Measurements from ENCODE around the gene INPP4B. TPM values are rescaled to one million over a fixed set of nuclear protein-coding genes. Genes with fewer than 3 reads are reported as not detected.

Gene INPP4B
- polyA plus RNA-seq, 1 of the 3 experiments (the other 2 are of a cell fraction), result 0.08 TPM

DNA sequence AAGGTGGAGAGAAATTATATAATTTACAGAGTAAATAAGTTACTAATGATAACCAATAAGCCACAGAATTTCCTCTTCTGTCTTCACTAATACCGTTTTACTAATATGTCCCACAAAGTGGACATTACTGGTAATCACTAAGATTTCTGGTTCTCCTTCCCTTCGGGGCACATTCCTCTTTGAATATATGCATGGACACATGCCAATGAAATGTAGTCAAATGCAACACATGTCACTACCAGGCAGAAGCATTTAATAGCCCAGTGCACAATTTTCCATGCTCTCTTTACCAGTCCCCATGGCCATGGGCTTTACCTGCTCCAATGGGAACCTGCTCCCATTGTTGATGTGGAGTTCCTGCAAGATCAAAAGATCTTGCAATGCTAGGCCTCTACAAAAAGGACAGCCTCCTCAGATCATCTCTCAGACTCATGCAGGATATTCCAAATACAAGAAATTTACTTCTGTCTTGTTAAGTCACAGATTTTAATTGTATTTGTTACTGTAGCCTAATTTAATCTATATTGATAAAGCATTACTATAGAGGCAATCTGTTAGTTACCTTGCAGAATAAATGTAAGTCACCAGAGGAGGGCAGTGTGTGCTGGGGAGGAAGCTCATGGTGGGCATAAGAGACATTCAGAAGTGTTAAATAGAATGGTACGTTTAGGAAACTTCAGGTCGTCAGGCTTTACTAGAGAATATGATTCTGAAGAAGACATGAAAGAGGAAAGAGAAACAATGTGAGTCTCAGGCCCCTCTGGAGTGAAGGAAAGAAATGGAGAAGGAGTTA is 37.1 kb upstream of the INPP4B start:
- WGBS (ENCODE audit: low lambda C conversion rate), result 34% methylated on average over 4 of the region's 4 CpGs
- POLR2A ChIA-PET, result no interaction called here
- Histone ChIP-seq H3K9me3 (no peaks in the 10 kb centered on the region), H3K79me2 (ENCODE audit: insufficient read depth) (no peaks in the 10 kb centered on the region), H4K20me1 (ENCODE audit: insufficient read depth) (no peaks in the 10 kb centered on the region), H3K27me3 (ENCODE audit: insufficient read depth) (no peaks in the 10 kb centered on the region), H3K4me2 (no peak overlapping the region), H3K9me2 (no peaks in the 10 kb centered on the region), H2AFZ (ENCODE audit: low read depth) (no peak overlapping the region), H3F3A (replicated peaks; ENCODE audit: insufficient read depth) (no peaks in the 10 kb centered on the region), H3K4me1 (ENCODE audit: control insufficient read depth in 1 of 2, insufficient read depth in 2 of 2, low read depth in 1 of 2, low read length in 1 of 2) (no peaks in the 10 kb centered on the region; a peak in 1 of 4 replicates), H3K9ac (no peak overlapping the region), H3K4me3 (ENCODE audit: low read depth in 2 of 2, low read length in 1 of 2) (no peak overlapping the region), H3K27ac (ENCODE audit: low read depth in 2 of 2, low read length in 1 of 2) (no peak overlapping the region), H3K36me3 (replicated peaks in 1 of 2; ENCODE audit: control insufficient read depth in 1 of 2, insufficient read depth in 2 of 2, low read length in 1 of 2) (no peaks in the 10 kb centered on the region)
- CTCF ChIA-PET, result interaction anchor here (0.6 kb wide), 2 partner anchors 42 to 96 kb away, joined by 3 read pairs; no protein-coding TSS in a partner anchor
- DNase-seq, result no peak
- TF ChIP-seq, protein P1, sequence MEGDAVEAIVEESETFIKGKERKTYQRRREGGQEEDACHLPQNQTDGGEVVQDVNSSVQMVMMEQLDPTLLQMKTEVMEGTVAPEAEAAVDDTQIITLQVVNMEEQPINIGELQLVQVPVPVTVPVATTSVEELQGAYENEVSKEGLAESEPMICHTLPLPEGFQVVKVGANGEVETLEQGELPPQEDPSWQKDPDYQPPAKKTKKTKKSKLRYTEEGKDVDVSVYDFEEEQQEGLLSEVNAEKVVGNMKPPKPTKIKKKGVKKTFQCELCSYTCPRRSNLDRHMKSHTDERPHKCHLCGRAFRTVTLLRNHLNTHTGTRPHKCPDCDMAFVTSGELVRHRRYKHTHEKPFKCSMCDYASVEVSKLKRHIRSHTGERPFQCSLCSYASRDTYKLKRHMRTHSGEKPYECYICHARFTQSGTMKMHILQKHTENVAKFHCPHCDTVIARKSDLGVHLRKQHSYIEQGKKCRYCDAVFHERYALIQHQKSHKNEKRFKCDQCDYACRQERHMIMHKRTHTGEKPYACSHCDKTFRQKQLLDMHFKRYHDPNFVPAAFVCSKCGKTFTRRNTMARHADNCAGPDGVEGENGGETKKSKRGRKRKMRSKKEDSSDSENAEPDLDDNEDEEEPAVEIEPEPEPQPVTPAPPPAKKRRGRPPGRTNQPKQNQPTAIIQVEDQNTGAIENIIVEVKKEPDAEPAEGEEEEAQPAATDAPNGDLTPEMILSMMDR (IDR thresholded peaks at IDR 0.05), result peak; percentile 40
- TF ChIP-seq RAD21 (IDR thresholded peaks at IDR 0.05; ENCODE audit: low read length) (peak; percentile 44), RFX5 (IDR thresholded peaks at IDR 0.05; ENCODE audit: low read length) (no peak)

DNA sequence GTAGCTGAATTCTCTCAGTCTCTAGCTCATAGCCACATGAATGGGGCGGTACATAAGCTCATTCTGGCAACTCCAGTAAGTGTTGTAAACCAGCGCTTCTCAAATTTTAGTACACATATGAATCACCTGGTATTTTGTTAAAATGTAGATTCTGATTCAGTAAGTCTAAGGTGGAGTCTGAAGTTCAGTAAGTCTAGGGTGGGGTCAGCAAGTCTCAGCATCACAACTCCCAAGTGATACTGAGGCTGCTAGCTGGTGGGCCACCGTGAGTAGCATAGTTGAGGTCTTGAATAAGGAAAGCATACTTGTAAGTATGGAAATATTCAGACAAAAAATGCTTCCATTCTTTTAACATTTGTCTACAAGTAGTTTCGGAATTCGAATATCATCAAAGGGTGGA is 36.1 kb upstream of the INPP4B start:
- Histone ChIP-seq H3K9ac (no peak overlapping the region), H2AFZ (ENCODE audit: low read depth) (no peak overlapping the region), H4K20me1 (ENCODE audit: insufficient read depth) (no peaks in the 10 kb centered on the region), H3K9me3 (no peaks in the 10 kb centered on the region), H3K36me3 (replicated peaks in 1 of 2; ENCODE audit: control insufficient read depth in 1 of 2, insufficient read depth in 2 of 2, low read length in 1 of 2) (no peaks in the 10 kb centered on the region), H3K27me3 (ENCODE audit: insufficient read depth) (no peaks in the 10 kb centered on the region), H3K27ac (ENCODE audit: low read depth in 2 of 2, low read length in 1 of 2) (no peak overlapping the region), H3K79me2 (ENCODE audit: insufficient read depth) (no peaks in the 10 kb centered on the region), H3K9me2 (no peaks in the 10 kb centered on the region), H3K4me1 (ENCODE audit: control insufficient read depth in 1 of 2, insufficient read depth in 2 of 2, low read depth in 1 of 2, low read length in 1 of 2) (no peaks in the 10 kb centered on the region; a peak in 1 of 4 replicates), H3F3A (replicated peaks; ENCODE audit: insufficient read depth) (no peaks in the 10 kb centered on the region), H3K4me3 (ENCODE audit: low read depth in 2 of 2, low read length in 1 of 2) (no peak overlapping the region), H3K4me2 (no peak overlapping the region)
- ChIA-PET CTCF (no interaction called here), POLR2A (no interaction called here)
- no peak for DNase-seq
- TF ChIP-seq EP300 (IDR thresholded peaks at IDR 0.05; ENCODE audit: borderline replicate concordance in 1 of 2, low read depth in 1 of 2, low read length in 1 of 2) (no peak), MXI1 (IDR thresholded peaks at IDR 0.05; ENCODE audit: low read depth, low read length) (no peak), MEF2A (IDR thresholded peaks at IDR 0.05; ENCODE audit: borderline replicate concordance, low read depth) (no peak), NRF1 (IDR thresholded peaks at IDR 0.05; ENCODE audit: low read depth, low read length) (no peak), POLR2AphosphoS5 (IDR thresholded peaks at IDR 0.05; ENCODE audit: low read depth, low read length) (no peak), EZH2phosphoT487 (IDR thresholded peaks at IDR 0.05; ENCODE audit: borderline replicate concordance, low read depth) (no peak), TEAD4 (IDR thresholded peaks at IDR 0.05; ENCODE audit: borderline replicate concordance, insufficient read depth) (no peak), RCOR1 (IDR thresholded peaks at IDR 0.05; ENCODE audit: low read length) (no peak), YY1 (IDR thresholded peaks at IDR 0.05; ENCODE audit: low read depth) (no peak), JUND (IDR thresholded peaks at IDR 0.05) (no peak)
- TF ChIP-seq, protein P2, sequence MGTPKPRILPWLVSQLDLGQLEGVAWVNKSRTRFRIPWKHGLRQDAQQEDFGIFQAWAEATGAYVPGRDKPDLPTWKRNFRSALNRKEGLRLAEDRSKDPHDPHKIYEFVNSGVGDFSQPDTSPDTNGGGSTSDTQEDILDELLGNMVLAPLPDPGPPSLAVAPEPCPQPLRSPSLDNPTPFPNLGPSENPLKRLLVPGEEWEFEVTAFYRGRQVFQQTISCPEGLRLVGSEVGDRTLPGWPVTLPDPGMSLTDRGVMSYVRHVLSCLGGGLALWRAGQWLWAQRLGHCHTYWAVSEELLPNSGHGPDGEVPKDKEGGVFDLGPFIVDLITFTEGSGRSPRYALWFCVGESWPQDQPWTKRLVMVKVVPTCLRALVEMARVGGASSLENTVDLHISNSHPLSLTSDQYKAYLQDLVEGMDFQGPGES (IDR thresholded peaks at IDR 0.05; ENCODE audit: low read depth, low read length), result no peak
- TF ChIP-seq, protein P3, sequence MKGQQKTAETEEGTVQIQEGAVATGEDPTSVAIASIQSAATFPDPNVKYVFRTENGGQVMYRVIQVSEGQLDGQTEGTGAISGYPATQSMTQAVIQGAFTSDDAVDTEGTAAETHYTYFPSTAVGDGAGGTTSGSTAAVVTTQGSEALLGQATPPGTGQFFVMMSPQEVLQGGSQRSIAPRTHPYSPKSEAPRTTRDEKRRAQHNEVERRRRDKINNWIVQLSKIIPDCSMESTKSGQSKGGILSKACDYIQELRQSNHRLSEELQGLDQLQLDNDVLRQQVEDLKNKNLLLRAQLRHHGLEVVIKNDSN (IDR thresholded peaks at IDR 0.05; ENCODE audit: borderline replicate concordance, low read depth), result no peak
- TF ChIP-seq, protein P4, sequence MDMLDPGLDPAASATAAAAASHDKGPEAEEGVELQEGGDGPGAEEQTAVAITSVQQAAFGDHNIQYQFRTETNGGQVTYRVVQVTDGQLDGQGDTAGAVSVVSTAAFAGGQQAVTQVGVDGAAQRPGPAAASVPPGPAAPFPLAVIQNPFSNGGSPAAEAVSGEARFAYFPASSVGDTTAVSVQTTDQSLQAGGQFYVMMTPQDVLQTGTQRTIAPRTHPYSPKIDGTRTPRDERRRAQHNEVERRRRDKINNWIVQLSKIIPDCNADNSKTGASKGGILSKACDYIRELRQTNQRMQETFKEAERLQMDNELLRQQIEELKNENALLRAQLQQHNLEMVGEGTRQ (IDR thresholded peaks at IDR 0.05; ENCODE audit: borderline replicate concordance, low read depth, low read length), result no peak
- WGBS (ENCODE audit: low lambda C conversion rate), result 57% methylated on average over 5 of the region's 5 CpGs
